Left colon (tissue), 2 donors: ENCODE data around the gene CMC1. TPM values are rescaled to one million over a fixed set of nuclear protein-coding genes. Genes with fewer than 3 reads are reported as not detected.
"Not testable (repeated sequence)": the region's sequence is repeated elsewhere in the genome, so short reads cannot be mapped to it uniquely, and the experiment has no call there.

Experiments used
- ATAC-seq: fragments of 200-7000 bp; cut with Tn5 transposase; one replicate; pipeline ENCODE4 v1.9.1; 2020; ENCODE audit warnings: mild to moderate bottlenecking, moderate library complexity
- DNase-seq, 2 donors: peaks; one replicate each; pipeline ENCODE4 v3.0.0-alpha.2; 2020
- intact Hi-C, 2 donors: fragments of 100-400 bp; cut with DNase I in 1 of 2; cut with micrococcal nuclease in 1 of 2; formaldehyde crosslinking; loops; one replicate each; pipeline versions ENCODE4 v1.11.2 to v1.14.0; 2022; cut with DNase I, micrococcal nuclease
- total RNA-seq, 2 donors: library from RNA; stranded (reverse); fragmentation: NEBNext Ultra II Directional; extraction: Animal tissue kit (Norgen Biotek cat#: 25700); gene quantifications; one replicate each; pipeline ENCODE4 v1.2.1, GENCODE V29; 2021
- donor health status: DM: no; HTN: no; CAD: no.
- donor health status: DM: yes; HTN: yes; CAD: no.

The CMC1 gene
- total RNA-seq, 2 donors from 2014 or later: 24.3 to 36.0 TPM

DNA sequence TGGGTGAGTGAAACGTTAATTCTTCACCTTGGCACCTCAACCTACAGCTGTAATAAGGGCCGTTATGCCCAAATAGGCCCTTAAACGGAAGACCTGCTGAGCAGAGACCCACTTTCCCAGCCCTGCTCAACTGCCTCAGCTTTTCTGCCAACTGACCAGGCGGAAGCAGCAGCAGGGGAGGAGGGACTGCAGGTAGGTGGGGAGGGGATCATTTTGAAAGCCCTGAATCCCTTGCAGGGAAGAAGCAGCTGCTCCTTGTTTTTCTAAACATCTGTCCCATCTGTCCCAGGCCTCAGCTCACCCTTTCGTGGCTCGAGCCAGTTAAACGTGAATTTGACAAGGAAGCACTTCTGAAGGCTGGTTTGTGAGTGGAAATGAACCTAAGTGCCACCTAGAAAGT is 978 bp upstream of the CMC1 start:
- intact Hi-C loops: no loop called here

DNA sequence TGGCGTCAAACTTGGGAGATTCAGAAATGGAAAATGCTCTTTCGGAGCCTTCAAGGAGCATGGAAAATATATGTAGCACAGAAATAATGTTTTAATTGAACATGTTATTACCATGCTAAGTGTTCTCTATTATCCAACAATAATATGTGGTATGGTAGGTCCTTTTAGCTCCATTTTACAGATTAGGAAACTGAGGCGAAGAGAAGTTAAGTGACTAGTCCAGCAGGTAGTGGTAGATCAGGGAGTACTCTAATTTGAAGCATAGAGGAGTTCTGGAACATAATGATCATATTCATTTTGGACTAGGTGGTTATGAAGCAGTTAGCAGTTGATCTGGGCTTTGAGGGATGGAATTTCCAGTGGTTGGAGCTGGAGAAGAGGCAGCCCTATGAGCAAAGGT is 1.1 kb downstream of the CMC1 start:
- intact Hi-C loops: no loop called here
- DNase-seq (no peak), ATAC-seq (no peak)

More for the DNA sequence above, 978 bp upstream of the CMC1 start:
- DNase-seq: peak in 1 of 2 donors; percentile 7
- no peak for ATAC-seq

DNA sequence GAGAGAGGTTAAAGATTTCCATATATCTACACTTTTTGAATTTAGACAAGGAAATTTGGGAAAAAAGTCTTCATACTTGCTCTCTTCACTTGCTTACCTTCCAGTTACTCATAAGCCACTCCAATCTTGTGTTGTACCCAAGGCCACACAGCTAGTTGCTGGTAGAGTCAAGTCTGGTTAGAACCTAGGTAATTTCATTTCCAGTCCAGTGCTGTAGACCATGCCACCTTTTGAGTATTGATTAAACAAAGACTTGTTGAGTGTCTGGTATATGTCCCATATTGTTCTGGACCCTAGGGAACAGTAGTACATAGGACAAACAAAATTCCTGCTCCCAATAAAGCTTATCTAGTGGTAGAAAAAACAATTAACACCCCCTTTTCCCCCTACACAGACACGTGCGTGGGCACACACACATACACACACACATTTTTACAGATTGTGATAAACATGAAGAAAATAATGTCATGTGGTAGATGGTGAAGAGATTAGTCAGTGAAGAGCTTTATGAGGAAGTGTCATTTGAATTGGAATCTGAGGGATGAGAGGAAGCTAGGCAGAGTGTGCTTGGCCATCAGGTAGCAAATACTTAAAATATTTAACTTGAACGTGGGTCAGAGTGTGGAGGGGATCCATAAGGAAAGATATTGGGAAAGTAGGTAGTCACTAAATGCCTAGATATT is 2.1 kb downstream of the CMC1 start:
- intact Hi-C loops: no loop called here
- ATAC-seq (no peak), DNase-seq (no peak)

DNA sequence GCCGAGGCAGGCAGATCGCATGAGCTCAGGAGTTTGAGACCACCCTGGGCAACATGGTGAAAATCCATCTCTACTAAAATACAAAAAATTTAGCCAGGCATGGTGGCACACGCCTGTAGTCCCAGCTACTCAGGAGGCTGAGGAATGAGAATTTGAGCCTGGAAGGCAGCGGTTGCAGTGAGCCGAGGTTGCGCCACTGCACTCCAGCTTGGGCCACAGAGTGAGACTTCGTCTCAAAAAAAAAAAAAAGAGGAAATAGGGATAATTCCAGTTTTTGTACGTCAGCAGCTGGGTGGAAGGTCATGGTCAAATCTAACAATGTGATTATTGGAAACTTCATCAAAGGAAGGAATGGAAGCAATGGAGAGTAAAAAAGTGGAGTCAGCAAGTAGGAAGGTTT is 3.1 kb downstream of the CMC1 start:
- DNase-seq (no peak), ATAC-seq (no peak)
- intact Hi-C loops: no loop called here

DNA sequence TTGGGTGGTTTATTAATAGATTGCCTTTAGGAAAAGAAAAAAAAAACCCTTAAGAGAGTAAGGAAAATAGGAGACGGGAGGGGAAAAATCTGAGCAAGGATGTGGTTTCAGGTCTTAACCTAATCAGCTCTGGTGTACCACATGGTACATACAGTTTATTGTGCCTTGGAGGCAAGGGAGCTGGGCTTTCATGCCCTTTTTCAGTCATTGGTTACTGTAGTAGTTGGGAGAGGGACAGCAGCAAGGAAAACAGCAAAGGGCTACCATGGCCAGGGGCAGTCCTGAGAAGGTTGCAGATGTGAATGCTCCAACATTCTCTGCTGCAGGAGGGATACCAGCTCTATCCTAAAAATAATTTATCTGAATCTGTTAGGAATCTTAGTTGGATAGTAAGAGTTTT is 5.9 kb downstream of the CMC1 start:
- ATAC-seq: no peak
- DNase-seq: no peak
- intact Hi-C loops: no loop called here

- no peak for ATAC-seq
- no peak for DNase-seq
- intact Hi-C loops: no loop called here
Measured at GRCh38 chr3:28250999-28251398, 9.6 kb downstream of the CMC1 start.

DNA sequence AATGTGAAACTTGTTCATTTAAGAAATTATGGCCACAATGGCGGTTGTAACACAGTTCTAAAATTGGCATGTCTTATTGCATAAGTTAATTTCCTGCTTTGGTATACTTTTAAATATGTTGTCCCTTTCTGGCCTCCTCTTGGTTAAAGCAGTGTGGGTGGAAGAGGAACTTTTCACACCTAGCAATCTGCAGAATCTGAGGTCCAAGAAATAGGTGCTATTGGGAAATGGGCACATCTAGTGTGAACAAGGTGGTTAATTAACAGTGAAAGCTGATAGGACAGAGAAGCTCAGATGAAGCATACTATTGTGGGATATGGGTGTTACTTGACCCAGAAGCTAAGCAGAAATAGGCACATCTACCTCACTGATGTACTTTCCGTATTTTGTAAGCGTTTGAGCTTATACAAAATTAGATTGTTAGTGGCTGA is 10.6 kb downstream of the CMC1 start:
- ATAC-seq: no peak
- intact Hi-C loops: no loop called here
- DNase-seq: no peak

- ATAC-seq: no peak
- intact Hi-C loops: no loop called here
- DNase-seq: no peak
Measured at GRCh38 chr3:28253040-28253715, 11.8 kb downstream of the CMC1 start.

- ATAC-seq (no peak), DNase-seq (no peak)
- intact Hi-C loops: no loop called here
Measured at GRCh38 chr3:28262001-28262400, 20.6 kb downstream of the CMC1 start.

DNA sequence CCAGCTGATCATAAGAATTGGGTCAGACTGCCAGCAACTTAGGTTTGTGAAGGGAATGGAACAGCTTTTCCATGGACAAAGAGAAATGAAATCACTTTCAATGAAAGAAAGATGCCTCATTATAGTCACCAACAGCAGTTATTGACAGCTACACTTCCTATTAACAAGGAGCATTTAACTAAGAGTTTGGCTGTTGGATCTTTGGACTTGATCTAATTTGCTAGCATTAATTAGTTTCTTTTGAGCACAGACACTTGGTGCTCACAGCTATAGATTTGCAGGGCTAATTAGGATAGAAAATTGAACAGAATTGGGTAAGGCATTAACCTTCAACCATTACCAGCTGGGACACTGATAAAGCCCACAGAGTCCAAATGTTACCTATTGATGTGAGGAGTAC is 24.2 kb downstream of the CMC1 start:
- DNase-seq (no peak), ATAC-seq (no peak)
- intact Hi-C loops: no loop called here

GRCh38 chr3:28267984-28268849 is 26.8 kb downstream of the CMC1 start:
- intact Hi-C loops: no loop called here
- DNase-seq: peak; percentile 9 to 27
- peak; percentile 92 for ATAC-seq

DNA sequence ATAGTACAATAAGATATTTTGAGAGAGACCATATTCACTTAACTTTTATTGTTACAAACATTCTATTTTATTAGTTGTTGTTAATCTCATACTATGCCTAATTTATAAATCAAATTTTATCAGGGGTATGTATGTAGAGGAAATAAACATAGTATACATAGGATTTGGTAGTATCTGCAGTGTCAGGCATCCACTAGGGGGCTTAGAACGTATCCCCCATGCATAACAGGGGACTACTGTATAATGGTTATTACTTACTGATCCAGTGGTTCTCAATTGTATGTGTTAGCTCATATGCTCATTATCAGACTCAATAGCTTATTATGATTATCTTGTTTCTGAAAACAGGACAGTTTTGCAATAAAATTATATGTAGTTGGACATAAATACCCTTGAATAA is 27.6 kb downstream of the CMC1 start:
- ATAC-seq (no peak), DNase-seq (no peak)
- intact Hi-C loops: no loop called here

- intact Hi-C loops, ATAC-seq, DNase-seq: not testable (repeated sequence)
Measured at GRCh38 chr3:28269884-28270283, 28.5 kb downstream of the CMC1 start.

DNA sequence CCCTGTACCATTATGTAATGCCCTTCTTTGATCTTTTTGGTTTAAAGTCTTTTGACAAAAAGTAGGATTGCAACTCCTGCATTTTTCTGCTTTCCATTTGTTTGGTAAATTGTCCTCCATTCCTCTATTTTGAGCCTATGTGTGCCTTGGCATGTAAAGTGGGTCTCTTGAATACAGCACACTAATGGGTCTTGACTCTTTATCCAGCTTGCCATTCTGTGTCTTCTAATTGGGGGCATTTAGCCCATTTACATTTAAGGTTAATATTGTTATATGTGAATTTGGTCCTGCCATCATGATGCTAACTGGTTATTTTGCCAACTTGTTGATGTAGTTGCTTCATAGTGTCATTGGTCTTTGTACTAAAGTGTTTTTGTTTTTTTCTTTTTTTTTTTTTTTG is 32.4 kb downstream of the CMC1 start:
- no peak for ATAC-seq
- intact Hi-C loops: no loop called here
- DNase-seq: no peak

GRCh38 chr3:28278918-28279317 is 37.5 kb downstream of the CMC1 start:
- ATAC-seq: no peak
- intact Hi-C loops: no loop called here
- no peak for DNase-seq

DNA sequence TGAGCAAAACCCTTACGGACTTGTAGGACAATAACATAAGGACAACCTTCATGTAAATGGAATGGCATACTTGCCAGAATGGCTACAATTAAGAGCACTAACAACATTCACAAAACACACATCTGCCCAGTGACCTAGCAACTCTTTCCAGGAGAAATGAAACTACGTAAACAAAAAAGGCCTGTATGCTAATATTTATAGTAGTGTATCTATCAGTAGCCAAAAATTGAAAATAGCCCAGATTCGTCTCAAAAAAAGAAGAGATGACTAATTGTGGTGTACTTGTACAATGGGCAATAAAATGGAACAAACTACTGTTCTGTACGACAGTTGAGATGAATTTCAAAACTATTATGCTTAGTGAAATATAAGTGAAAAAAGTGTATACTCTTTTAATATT is 38.4 kb downstream of the CMC1 start:
- intact Hi-C loops: no loop called here
- no peak for ATAC-seq

GRCh38 chr3:28280781-28281180 is 39.4 kb downstream of the CMC1 start:
- intact Hi-C loops: no loop called here
- no peak for DNase-seq
- peak; percentile 49 for ATAC-seq

More for the DNA sequence above, 38.4 kb downstream of the CMC1 start:
- DNase-seq: no peak

GRCh38 chr3:28286595-28286994 is 45.2 kb downstream of the CMC1 start:
- DNase-seq (no peak), ATAC-seq (peak; percentile 99)
- intact Hi-C loops: no loop called here

- intact Hi-C loops: no loop called here
- no peak for ATAC-seq
- no peak for DNase-seq
Measured at GRCh38 chr3:28287046-28287445, 45.6 kb downstream of the CMC1 start.

DNA sequence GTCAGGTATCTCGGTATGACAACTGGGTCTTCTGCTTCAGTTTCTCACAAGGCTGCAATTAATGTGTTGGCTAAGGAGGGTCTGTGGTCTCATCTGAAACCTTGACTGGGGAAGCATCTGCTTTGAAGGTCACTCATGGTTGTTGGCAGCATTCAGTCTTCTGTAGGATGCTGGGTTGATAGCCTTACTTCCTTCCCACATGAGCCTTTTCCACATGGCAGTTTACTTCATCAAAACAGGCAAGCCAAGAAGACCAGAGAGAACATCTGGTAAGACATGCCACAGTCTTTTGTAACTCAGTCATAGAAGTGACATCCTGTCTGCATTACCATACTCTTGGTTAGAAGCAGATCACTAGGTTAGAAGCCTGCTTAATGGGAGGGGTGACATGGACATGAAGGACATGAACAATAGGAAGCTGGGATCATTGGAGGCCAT is 49.5 kb downstream of the CMC1 start:
- intact Hi-C loops: no loop called here
- ATAC-seq: no peak

More for the DNA sequence above, 49.5 kb downstream of the CMC1 start:
- no peak for DNase-seq
